ENCODE data around the gene PLCL1. TPM values are rescaled to one million over a fixed set of nuclear protein-coding genes. Genes with fewer than 3 reads are reported as not detected.
A peak's percentile ranks its signal among the peaks of the same experiment; 100 is the strongest.

PLCL1 gene
- total RNA-seq, 2 donors from 2014 or later = 2.0 to 2.9 TPM

- intact Hi-C loops (cut with DNase I) = no loop called here
- Histone ChIP-seq H3K27me3 (no peaks in the 10 kb centered on the region), H3K4me3 (no peak overlapping the region), H3K27ac (no peak overlapping the region), H3K36me3 (replicated peaks in 1 of 2; ENCODE audit: insufficient read depth in 1 of 2, low read depth in 2 of 2) (no peaks in the 10 kb centered on the region), H3K4me1 (no peaks in the 10 kb centered on the region), H3K9me3 (no peaks in the 10 kb centered on the region)
- DNase-seq = no peak
- TF ChIP-seq POLR2A (IDR thresholded peaks at IDR 0.05) = no peak
- no peak for TF ChIP-seq CTCF (IDR thresholded peaks at IDR 0.05)
- ATAC-seq = no peak
- WGBS, 2 donors = 59 to 62% methylated on average over 7 of the region's 7 CpGs
These were observed 43.4 kb downstream of the PLCL1 start for GRCh38 chr2:197847651-197848401.

GRCh38 chr2:197848602-197849001 lies 44.2 kb downstream of the PLCL1 start:
- TF ChIP-seq POLR2A (IDR thresholded peaks at IDR 0.05) = no peak
- TF ChIP-seq CTCF (IDR thresholded peaks at IDR 0.05) = no peak
- intact Hi-C loops (cut with DNase I) = no loop called here
- Histone ChIP-seq H3K4me3 (no peak overlapping the region), H3K27ac (no peak overlapping the region), H3K9me3 (no peaks in the 10 kb centered on the region), H3K4me1 (no peaks in the 10 kb centered on the region), H3K36me3 (replicated peaks in 1 of 2; ENCODE audit: insufficient read depth in 1 of 2, low read depth in 2 of 2) (no peaks in the 10 kb centered on the region), H3K27me3 (no peaks in the 10 kb centered on the region)
- WGBS, 2 donors = 52 to 54% methylated on average over 2 of the region's 2 CpGs
- ATAC-seq (no peak), DNase-seq (no peak)

- Histone ChIP-seq H3K27ac (no peak overlapping the region), H3K36me3 (replicated peaks in 1 of 2; ENCODE audit: insufficient read depth in 1 of 2, low read depth in 2 of 2) (no peaks in the 10 kb centered on the region), H3K4me1 (no peaks in the 10 kb centered on the region), H3K9me3 (no peaks in the 10 kb centered on the region), H3K4me3 (no peak overlapping the region), H3K27me3 (no peaks in the 10 kb centered on the region)
- DNase-seq (no peak), ATAC-seq (no peak)
- intact Hi-C loops (cut with DNase I) = no loop called here
- 56 to 72% methylated on average over 5 of the region's 5 CpGs for WGBS, 2 donors
- TF ChIP-seq POLR2A (IDR thresholded peaks at IDR 0.05) (no peak), CTCF (IDR thresholded peaks at IDR 0.05) (no peak)
These were observed 46.6 kb downstream of the PLCL1 start for GRCh38 chr2:197850882-197851450.

GRCh38 chr2:197851451-197851850 lies 47.1 kb downstream of the PLCL1 start:
- no peaks in the 10 kb centered on the region for H3K27me3 ChIP-seq
- H3K27ac ChIP-seq = no peak overlapping the region
- no peaks in the 10 kb centered on the region for H3K36me3 ChIP-seq (replicated peaks in 1 of 2; ENCODE audit: insufficient read depth in 1 of 2, low read depth in 2 of 2)
- WGBS, 2 donors = 64 to 81% methylated on average over 1 of the region's 1 CpG
- DNase-seq (no peak), ATAC-seq (no peak)
- intact Hi-C loops (cut with DNase I) = no loop called here
- no peaks in the 10 kb centered on the region for H3K4me1 ChIP-seq
- H3K4me3 ChIP-seq = no peak overlapping the region
- TF ChIP-seq POLR2A (IDR thresholded peaks at IDR 0.05) (no peak), CTCF (IDR thresholded peaks at IDR 0.05) (peak in 3 of 7 experiments; percentile 9 to 28 (median 24))
- H3K9me3 ChIP-seq = no peaks in the 10 kb centered on the region

GRCh38 chr2:197852108-197852507 lies 47.7 kb downstream of the PLCL1 start:
- Histone ChIP-seq H3K4me1 (peaks cover under 1% of the 10 kb centered on the region), H3K4me3 (no peak overlapping the region), H3K27me3 (no peaks in the 10 kb centered on the region), H3K9me3 (no peaks in the 10 kb centered on the region), H3K27ac (no peak overlapping the region), H3K36me3 (replicated peaks in 1 of 2; ENCODE audit: insufficient read depth in 1 of 2, low read depth in 2 of 2) (no peaks in the 10 kb centered on the region)
- ATAC-seq (no peak), DNase-seq (no peak)
- intact Hi-C loops (cut with DNase I) = no loop called here
- 41 to 55% methylated on average over 2 of the region's 2 CpGs for WGBS, 2 donors
- TF ChIP-seq POLR2A (IDR thresholded peaks at IDR 0.05) = no peak
- TF ChIP-seq CTCF (IDR thresholded peaks at IDR 0.05) = no peak
